ENCODE measurements around the gene EMC9. TPM values are rescaled to one million over a fixed set of nuclear protein-coding genes. Genes with fewer than 3 reads are reported as not detected.

Gene EMC9
- total and polyA plus RNA-seq, 2 donors (not counting 1 experiment from before 2014, with no cell fraction given) = 24.7 to 25.9 TPM

DNA sequence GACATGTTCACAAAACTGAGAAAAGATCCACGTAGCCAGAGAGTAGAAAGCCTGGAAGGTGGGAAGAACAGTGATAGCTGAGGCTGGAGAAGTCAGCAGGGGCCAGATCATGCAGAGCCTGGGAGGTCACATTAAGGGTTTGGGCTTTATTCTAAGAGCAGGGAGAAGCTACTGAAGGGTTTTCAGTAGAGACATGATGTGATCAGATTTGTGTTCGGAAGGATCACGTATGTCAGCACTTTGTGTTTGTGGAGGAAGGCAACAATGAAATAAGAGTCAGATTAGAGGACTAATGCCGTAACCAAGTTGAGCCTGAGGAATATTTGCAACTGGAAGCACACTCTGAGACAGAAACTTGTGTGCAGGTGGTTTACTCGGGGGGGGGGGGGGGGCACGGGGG is 51.5 kb downstream of the EMC9 start:
- H3K79me2 ChIP-seq (ENCODE audit: control insufficient read depth, insufficient read depth, low read length) = peaks cover 9% of the 10 kb centered on the region
- H3K27me3 Mint-ChIP-seq = no peaks in the 10 kb centered on the region
- H2AFZ ChIP-seq (ENCODE audit: insufficient read depth, low read depth, low read length, poor library complexity, severe bottlenecking) = no peak overlapping the region
- H4K20me1 ChIP-seq (ENCODE audit: control insufficient read depth, insufficient read depth, low read length, poor library complexity, severe bottlenecking) = no peaks in the 10 kb centered on the region
- no peak overlapping the region for H3K9ac ChIP-seq (ENCODE audit: low read length)
- H3K4me1 ChIP-seq (ENCODE audit: control insufficient read depth in 2 of 2, insufficient read depth in 2 of 2, low read length in 2 of 2) = peaks cover 0 to 17% of the 10 kb centered on the region in 2 donors
- H3K27me3 ChIP-seq (replicated peaks in 1 of 4; ENCODE audit: control extremely low read depth in 1 of 4, control insufficient read depth in 3 of 4, insufficient read depth in 4 of 4, low read length in 3 of 4) = no peaks in the 10 kb centered on the region
- WGBS (ENCODE audit: insufficient coverage) = 90% methylated on average over 2 of the region's 6 CpGs
- no peak overlapping the region for H3K27ac ChIP-seq (ENCODE audit: low read length in 2 of 2)
- peaks cover 22% of the 10 kb centered on the region for H3K4me1 Mint-ChIP-seq
- POLR2A ChIA-PET = interaction anchor here (1.1 to 2.8 kb wide), 2 partner anchors 9 to 15 kb away, joined by 3 to 9 read pairs; no protein-coding TSS in a partner anchor
- TF ChIP-seq EZH2 (IDR thresholded peaks at IDR 0.05; ENCODE audit: borderline replicate concordance, insufficient read depth, low read depth, low read length, poor library complexity, severe bottlenecking) = no peak
- TF ChIP-seq, protein P1, sequence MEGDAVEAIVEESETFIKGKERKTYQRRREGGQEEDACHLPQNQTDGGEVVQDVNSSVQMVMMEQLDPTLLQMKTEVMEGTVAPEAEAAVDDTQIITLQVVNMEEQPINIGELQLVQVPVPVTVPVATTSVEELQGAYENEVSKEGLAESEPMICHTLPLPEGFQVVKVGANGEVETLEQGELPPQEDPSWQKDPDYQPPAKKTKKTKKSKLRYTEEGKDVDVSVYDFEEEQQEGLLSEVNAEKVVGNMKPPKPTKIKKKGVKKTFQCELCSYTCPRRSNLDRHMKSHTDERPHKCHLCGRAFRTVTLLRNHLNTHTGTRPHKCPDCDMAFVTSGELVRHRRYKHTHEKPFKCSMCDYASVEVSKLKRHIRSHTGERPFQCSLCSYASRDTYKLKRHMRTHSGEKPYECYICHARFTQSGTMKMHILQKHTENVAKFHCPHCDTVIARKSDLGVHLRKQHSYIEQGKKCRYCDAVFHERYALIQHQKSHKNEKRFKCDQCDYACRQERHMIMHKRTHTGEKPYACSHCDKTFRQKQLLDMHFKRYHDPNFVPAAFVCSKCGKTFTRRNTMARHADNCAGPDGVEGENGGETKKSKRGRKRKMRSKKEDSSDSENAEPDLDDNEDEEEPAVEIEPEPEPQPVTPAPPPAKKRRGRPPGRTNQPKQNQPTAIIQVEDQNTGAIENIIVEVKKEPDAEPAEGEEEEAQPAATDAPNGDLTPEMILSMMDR (IDR thresholded peaks at IDR 0.05) = no peak
- CTCF ChIA-PET = interaction anchor here (1.0 to 12.1 kb wide), 27 partner anchors 9 to 458 kb away, joined by 3 to 292 read pairs (median 5); partner anchors contain the start of genes CARMIL3, CIDEB, DCAF11 and DHRS4
- no peak overlapping the region for H3K4me2 ChIP-seq (replicated peaks; ENCODE audit: low read depth, low read length, poor library complexity, severe bottlenecking)
- intact Hi-C loops (cut with micrococcal nuclease) = loop anchor here (1.0 to 5.0 kb wide), 4 partner anchors 32 to 523 kb away; partner anchors contain the start of genes AP1G2 and IRF9
- no peak overlapping the region for H3K4me3 Mint-ChIP-seq
- H3K9me3 ChIP-seq (ENCODE audit: control extremely low read depth in 1 of 3, control insufficient read depth in 2 of 3, insufficient read depth in 1 of 3, low read length in 2 of 3) = no peaks in the 10 kb centered on the region
- DNase-seq (no peak), ATAC-seq (ENCODE audit: low read depth) (no peak)
- no peaks in the 10 kb centered on the region for H3K9me3 Mint-ChIP-seq (ENCODE audit: insufficient read depth)
- no peaks in the 10 kb centered on the region for H3K36me3 ChIP-seq (replicated peaks in 1 of 2; ENCODE audit: control extremely low read depth in 1 of 2, control insufficient read depth in 1 of 2, extremely low read depth in 1 of 2, insufficient read depth in 2 of 2, low read length in 1 of 2)
- H3K4me3 ChIP-seq (ENCODE audit: control extremely low read depth in 1 of 5, extremely low read depth in 1 of 5, insufficient read depth in 1 of 5, low read depth in 2 of 5, low read length in 4 of 5) = no peak overlapping the region
- H3K27ac Mint-ChIP-seq = no peak overlapping the region

Small RNA genes lying within 50 kb of the gene (small RNA-seq; reads per million reads assigned to genes)
- gene AL136295.4 (ENCODE audit: insufficient read length, low read depth, low replicate concordance) (not detected), gene IPO4 (ENCODE audit: insufficient read length, low read depth, low replicate concordance) (not detected), gene IRF9 (ENCODE audit: insufficient read length, low read depth, low replicate concordance) (not detected), gene RNA5SP383 (ENCODE audit: insufficient read length, low read depth, low replicate concordance) (not detected)

Other genes starting within 250 kb of the EMC9 start
Only the 30 nearest of the 31 such genes appear.
- 15.3 and 15.6 TPM in 2 replicates for gene DHRS4, start 187.8 kb downstream of the EMC9 start, total RNA-seq
- 8.0 and 16.2 TPM in 2 replicates for gene DHRS4, start 187.8 kb downstream of the EMC9 start, polyA plus RNA-seq
- gene DHRS4L2, start 152.7 kb downstream of the EMC9 start, total RNA-seq = 16.3 and 16.8 TPM in 2 replicates
- gene DHRS4L2, start 152.7 kb downstream of the EMC9 start, polyA plus RNA-seq = 8.0 and 11.2 TPM in 2 replicates
- 1.0 and 1.4 TPM in 2 replicates for gene CARMIL3, start 89.6 kb downstream of the EMC9 start, total RNA-seq
- gene CARMIL3, start 89.6 kb downstream of the EMC9 start, polyA plus RNA-seq = 2.8 and 7.2 TPM in 2 replicates
- gene CPNE6, start 70.0 kb downstream of the EMC9 start, total RNA-seq = not detected in 2 replicates
- 0.10 TPM in 1 of 2 replicates, not detected in the other for gene CPNE6, start 70.0 kb downstream of the EMC9 start, polyA plus RNA-seq
- gene PCK2, start 47.3 kb downstream of the EMC9 start, total RNA-seq = 34.1 and 40.4 TPM in 2 replicates
- 43.6 and 58.4 TPM in 2 replicates for gene PCK2, start 47.3 kb downstream of the EMC9 start, polyA plus RNA-seq
- gene DCAF11, start 26.8 kb downstream of the EMC9 start, total RNA-seq = 84.8 and 96.3 TPM in 2 replicates
- 64.5 and 66.7 TPM in 2 replicates for gene DCAF11, start 26.8 kb downstream of the EMC9 start, polyA plus RNA-seq
- gene NRL, start 26.6 kb downstream of the EMC9 start, total RNA-seq = 8.1 and 8.8 TPM in 2 replicates
- gene NRL, start 26.6 kb downstream of the EMC9 start, polyA plus RNA-seq = 4.8 and 7.0 TPM in 2 replicates
- gene FITM1, start 10.9 kb downstream of the EMC9 start, total RNA-seq = 2.6 and 3.6 TPM in 2 replicates
- 3.3 and 4.6 TPM in 2 replicates for gene FITM1, start 10.9 kb downstream of the EMC9 start, polyA plus RNA-seq
- gene PSME1, start 5.4 kb downstream of the EMC9 start, total RNA-seq = 227 and 237 TPM in 2 replicates
- gene PSME1, start 5.4 kb downstream of the EMC9 start, polyA plus RNA-seq = 257 and 295 TPM in 2 replicates
- gene PSME2, start 5.0 kb upstream of the EMC9 start, total RNA-seq = 127 and 141 TPM in 2 replicates
- 126 and 137 TPM in 2 replicates for gene PSME2, start 5.0 kb upstream of the EMC9 start, polyA plus RNA-seq
- gene RNF31, start 5.9 kb upstream of the EMC9 start, total RNA-seq = 103 and 114 TPM in 2 replicates
- gene RNF31, start 5.9 kb upstream of the EMC9 start, polyA plus RNA-seq = 48.3 and 69.8 TPM in 2 replicates
- 243 and 269 TPM in 2 replicates for gene IRF9, start 19.7 kb upstream of the EMC9 start, total RNA-seq
- 191 and 237 TPM in 2 replicates for gene IRF9, start 19.7 kb upstream of the EMC9 start, polyA plus RNA-seq
- 48.4 and 62.1 TPM in 2 replicates for gene REC8, start 30.5 kb upstream of the EMC9 start, total RNA-seq
- 34.0 and 39.5 TPM in 2 replicates for gene REC8, start 30.5 kb upstream of the EMC9 start, polyA plus RNA-seq
- gene IPO4, start 47.2 kb upstream of the EMC9 start, total RNA-seq = 29.8 and 35.0 TPM in 2 replicates
- 26.7 and 28.3 TPM in 2 replicates for gene IPO4, start 47.2 kb upstream of the EMC9 start, polyA plus RNA-seq
- 24.5 and 33.9 TPM in 2 replicates for gene TM9SF1, start 53.9 kb upstream of the EMC9 start, total RNA-seq
- 7.6 and 10.0 TPM in 2 replicates for gene TM9SF1, start 53.9 kb upstream of the EMC9 start, polyA plus RNA-seq
- 1.7 TPM in 2 replicates for gene TSSK4, start 64.1 kb upstream of the EMC9 start, total RNA-seq
- gene TSSK4, start 64.1 kb upstream of the EMC9 start, polyA plus RNA-seq = 0.14 and 0.45 TPM in 2 replicates
- 102 and 103 TPM in 2 replicates for gene CHMP4A, start 71.9 kb upstream of the EMC9 start, total RNA-seq
- gene CHMP4A, start 71.9 kb upstream of the EMC9 start, polyA plus RNA-seq = 91.2 and 95.1 TPM in 2 replicates
- gene MDP1, start 74.5 kb upstream of the EMC9 start, total RNA-seq = 11.3 and 17.0 TPM in 2 replicates
- 22.6 and 28.1 TPM in 2 replicates for gene MDP1, start 74.5 kb upstream of the EMC9 start, polyA plus RNA-seq
- gene NEDD8, start 90.8 kb upstream of the EMC9 start, total RNA-seq = 86.6 and 98.5 TPM in 2 replicates
- gene NEDD8, start 90.8 kb upstream of the EMC9 start, polyA plus RNA-seq = 86.7 and 104 TPM in 2 replicates
- 58.7 and 64.3 TPM in 2 replicates for gene GMPR2, start 91.3 kb upstream of the EMC9 start, total RNA-seq
- 33.3 and 39.7 TPM in 2 replicates for gene GMPR2, start 91.3 kb upstream of the EMC9 start, polyA plus RNA-seq
- gene TINF2, start 101.0 kb upstream of the EMC9 start, total RNA-seq = 165 and 169 TPM in 2 replicates
- 103 and 108 TPM in 2 replicates for gene TINF2, start 101.0 kb upstream of the EMC9 start, polyA plus RNA-seq
- 11.4 and 11.9 TPM in 2 replicates for gene TGM1, start 121.6 kb upstream of the EMC9 start, total RNA-seq
- gene TGM1, start 121.6 kb upstream of the EMC9 start, polyA plus RNA-seq = 2.7 and 4.9 TPM in 2 replicates
- gene RABGGTA, start 130.0 kb upstream of the EMC9 start, total RNA-seq = 57.9 and 70.1 TPM in 2 replicates
- 134 and 159 TPM in 2 replicates for gene RABGGTA, start 130.0 kb upstream of the EMC9 start, polyA plus RNA-seq
- gene DHRS1, start 158.2 kb upstream of the EMC9 start, total RNA-seq = 42.7 and 43.7 TPM in 2 replicates
- 69.9 and 76.9 TPM in 2 replicates for gene DHRS1, start 158.2 kb upstream of the EMC9 start, polyA plus RNA-seq
- 22.6 and 24.5 TPM in 2 replicates for gene NOP9, start 158.3 kb upstream of the EMC9 start, total RNA-seq
- 9.7 and 13.7 TPM in 2 replicates for gene NOP9, start 158.3 kb upstream of the EMC9 start, polyA plus RNA-seq
- gene CIDEB, start 166.4 kb upstream of the EMC9 start, total RNA-seq = 32.8 and 34.3 TPM in 2 replicates
- 17.9 and 26.2 TPM in 2 replicates for gene CIDEB, start 166.4 kb upstream of the EMC9 start, polyA plus RNA-seq
- gene LTB4R2, start 168.5 kb upstream of the EMC9 start, total RNA-seq = 10.1 and 11.7 TPM in 2 replicates
- gene LTB4R2, start 168.5 kb upstream of the EMC9 start, polyA plus RNA-seq = 9.0 and 10.7 TPM in 2 replicates
- 8.8 and 9.2 TPM in 2 replicates for gene LTB4R, start 169.9 kb upstream of the EMC9 start, total RNA-seq
- 15.7 and 19.1 TPM in 2 replicates for gene LTB4R, start 169.9 kb upstream of the EMC9 start, polyA plus RNA-seq
- 5.8 and 7.8 TPM in 2 replicates for gene ADCY4, start 193.5 kb upstream of the EMC9 start, total RNA-seq
- 2.3 and 3.4 TPM in 2 replicates for gene ADCY4, start 193.5 kb upstream of the EMC9 start, polyA plus RNA-seq
- gene RIPK3, start 198.4 kb upstream of the EMC9 start, total RNA-seq = 76.6 and 77.6 TPM in 2 replicates
- 58.5 and 65.5 TPM in 2 replicates for gene RIPK3, start 198.4 kb upstream of the EMC9 start, polyA plus RNA-seq